ENCODE measurements around the gene FBLIM1.

FBLIM1 gene

GRCh38 chr1:15719381-15720120, 39.0 kb upstream of the FBLIM1 start (continued):
- no peak for TF ChIP-seq ZBTB44 (tag by site-specific recombination; IDR thresholded peaks at IDR 0.05)

- no peaks in the 10 kb centered on the region for H3K4me1 ChIP-seq (ENCODE audit: control insufficient read depth, insufficient read depth, low read length)
- no peak overlapping the region for H3K27ac ChIP-seq (ENCODE audit: extremely low read depth, low read depth, low read length)
- H3K9me3 ChIP-seq (ENCODE audit: control insufficient read depth, insufficient read depth, low read depth, low read length), result no peaks in the 10 kb centered on the region
- peaks cover 8 to 89% of the 10 kb centered on the region in 2 experiments; a peak in 2 of 3 replicates for H3K36me3 ChIP-seq (ENCODE audit: control insufficient read depth in 2 of 2, insufficient read depth in 1 of 2, low read length in 2 of 2)
- H3K4me3 ChIP-seq (ENCODE audit: low read depth, low read length), result no peak overlapping the region
- CTCF ChIA-PET, result no interaction called here
- no peak for TF ChIP-seq INSM2 (tag by site-specific recombination; IDR thresholded peaks at IDR 0.05)
- POLR2A ChIA-PET, result no interaction called here
These were observed 37.7 kb upstream of the FBLIM1 start for GRCh38 chr1:15720861-15721260.

- H3K9me3 ChIP-seq (ENCODE audit: control insufficient read depth, insufficient read depth, low read depth, low read length), result no peaks in the 10 kb centered on the region
- CTCF ChIA-PET, result interaction anchor here (1.7 kb wide), 1 partner anchor 18 kb away, joined by 3 read pairs; no protein-coding TSS in a partner anchor
- TF ChIP-seq PRDM4 (tag by site-specific recombination; IDR thresholded peaks at IDR 0.05) (no peak), ATF2 (tag by site-specific recombination; IDR thresholded peaks at IDR 0.05; ENCODE audit: low read depth) (no peak), GFI1B (tag by site-specific recombination; IDR thresholded peaks at IDR 0.05) (no peak), ZSCAN4 (tag by site-specific recombination; IDR thresholded peaks at IDR 0.05) (no peak), ZBTB20 (tag by site-specific recombination; IDR thresholded peaks at IDR 0.05) (no peak), KLF17 (tag by site-specific recombination; IDR thresholded peaks at IDR 0.05) (no peak), ZNF266 (tag by site-specific recombination; IDR thresholded peaks at IDR 0.05; ENCODE audit: low read depth) (no peak), ZNF354C (tag by site-specific recombination; IDR thresholded peaks at IDR 0.05; ENCODE audit: borderline replicate concordance, low read depth) (no peak), ZNF621 (tag by site-specific recombination; IDR thresholded peaks at IDR 0.05) (no peak), AEBP2 (tag by site-specific recombination; IDR thresholded peaks at IDR 0.05; ENCODE audit: borderline replicate concordance) (no peak), ZNF121 (tag by site-specific recombination; IDR thresholded peaks at IDR 0.05) (no peak), ZFP37 (tag by site-specific recombination; IDR thresholded peaks at IDR 0.05) (no peak), SP7 (tag by site-specific recombination; IDR thresholded peaks at IDR 0.05) (no peak), ZNF184 (tag by site-specific recombination; IDR thresholded peaks at IDR 0.05) (no peak), ZBTB44 (tag by site-specific recombination; IDR thresholded peaks at IDR 0.05) (no peak), ZNF548 (tag by site-specific recombination; IDR thresholded peaks at IDR 0.05) (no peak), ZNF394 (tag by site-specific recombination; IDR thresholded peaks at IDR 0.05; ENCODE audit: borderline replicate concordance) (no peak)
These were observed 36.2 kb upstream of the FBLIM1 start for GRCh38 chr1:15722411-15722810.

More at GRCh38 chr1:15722411-15722810, 36.2 kb upstream of the FBLIM1 start:
- Histone ChIP-seq H3K4me3 (ENCODE audit: low read depth, low read length) (no peak overlapping the region), H3K27ac (ENCODE audit: extremely low read depth, low read depth, low read length) (no peak overlapping the region), H3K4me1 (ENCODE audit: control insufficient read depth, insufficient read depth, low read length) (no peaks in the 10 kb centered on the region), H3K36me3 (ENCODE audit: control insufficient read depth in 2 of 2, insufficient read depth in 1 of 2, low read length in 2 of 2) (peaks cover 4 to 90% of the 10 kb centered on the region in 2 experiments; a peak in 1 of 3 replicates)
- POLR2A ChIA-PET, result no interaction called here

All from HEK293 (cell line).